ENCODE results near the gene NDUFAF2.
"Not testable (repeated sequence)": the region's sequence is repeated elsewhere in the genome, so short reads cannot be mapped to it uniquely, and the experiment has no call there.

NDUFAF2 gene

GRCh38 chr5:61028382-61028781 lies 83.4 kb downstream of the NDUFAF2 start:
- no peak for DNase-seq (ENCODE audit: extremely low spot score)
- CTCF ChIA-PET = no interaction called here

GRCh38 chr5:61029456-61030162 lies 84.6 kb downstream of the NDUFAF2 start:
- ChIA-PET POLR2A (no interaction called here), CTCF (no interaction called here)
- TF ChIP-seq, protein P1, sequence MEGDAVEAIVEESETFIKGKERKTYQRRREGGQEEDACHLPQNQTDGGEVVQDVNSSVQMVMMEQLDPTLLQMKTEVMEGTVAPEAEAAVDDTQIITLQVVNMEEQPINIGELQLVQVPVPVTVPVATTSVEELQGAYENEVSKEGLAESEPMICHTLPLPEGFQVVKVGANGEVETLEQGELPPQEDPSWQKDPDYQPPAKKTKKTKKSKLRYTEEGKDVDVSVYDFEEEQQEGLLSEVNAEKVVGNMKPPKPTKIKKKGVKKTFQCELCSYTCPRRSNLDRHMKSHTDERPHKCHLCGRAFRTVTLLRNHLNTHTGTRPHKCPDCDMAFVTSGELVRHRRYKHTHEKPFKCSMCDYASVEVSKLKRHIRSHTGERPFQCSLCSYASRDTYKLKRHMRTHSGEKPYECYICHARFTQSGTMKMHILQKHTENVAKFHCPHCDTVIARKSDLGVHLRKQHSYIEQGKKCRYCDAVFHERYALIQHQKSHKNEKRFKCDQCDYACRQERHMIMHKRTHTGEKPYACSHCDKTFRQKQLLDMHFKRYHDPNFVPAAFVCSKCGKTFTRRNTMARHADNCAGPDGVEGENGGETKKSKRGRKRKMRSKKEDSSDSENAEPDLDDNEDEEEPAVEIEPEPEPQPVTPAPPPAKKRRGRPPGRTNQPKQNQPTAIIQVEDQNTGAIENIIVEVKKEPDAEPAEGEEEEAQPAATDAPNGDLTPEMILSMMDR (IDR thresholded peaks at IDR 0.05; ENCODE audit: control extremely low read depth, extremely low read depth, low read depth, missing control alignments) = no peak
- no peak for DNase-seq (ENCODE audit: extremely low spot score)

More at GRCh38 chr5:61028382-61028781, 83.4 kb downstream of the NDUFAF2 start:
- TF ChIP-seq, protein P1 (IDR thresholded peaks at IDR 0.05; ENCODE audit: control extremely low read depth, extremely low read depth, low read depth, missing control alignments) = no peak
- POLR2A ChIA-PET = no interaction called here

DNA sequence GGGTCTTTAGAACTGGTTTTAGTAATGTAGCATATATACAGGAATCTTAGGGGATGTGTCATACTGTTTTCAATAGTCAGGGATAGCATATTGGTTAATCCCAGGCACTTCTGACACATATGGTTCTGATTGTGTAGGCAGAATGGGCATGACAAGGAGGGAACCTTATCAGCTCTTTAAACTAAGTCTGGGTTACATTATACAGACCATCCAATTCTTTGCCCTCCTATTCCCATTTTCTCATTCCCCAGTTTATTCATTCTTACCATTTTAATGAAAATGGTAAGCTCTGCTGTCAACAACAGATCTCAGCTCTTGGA lies 85.1 kb downstream of the NDUFAF2 start:
- CTCF ChIA-PET = no interaction called here
- DNase-seq (ENCODE audit: extremely low spot score) = no peak
- POLR2A ChIA-PET = no interaction called here
- TF ChIP-seq, protein P1 (IDR thresholded peaks at IDR 0.05; ENCODE audit: control extremely low read depth, extremely low read depth, low read depth, missing control alignments) = no peak

DNA sequence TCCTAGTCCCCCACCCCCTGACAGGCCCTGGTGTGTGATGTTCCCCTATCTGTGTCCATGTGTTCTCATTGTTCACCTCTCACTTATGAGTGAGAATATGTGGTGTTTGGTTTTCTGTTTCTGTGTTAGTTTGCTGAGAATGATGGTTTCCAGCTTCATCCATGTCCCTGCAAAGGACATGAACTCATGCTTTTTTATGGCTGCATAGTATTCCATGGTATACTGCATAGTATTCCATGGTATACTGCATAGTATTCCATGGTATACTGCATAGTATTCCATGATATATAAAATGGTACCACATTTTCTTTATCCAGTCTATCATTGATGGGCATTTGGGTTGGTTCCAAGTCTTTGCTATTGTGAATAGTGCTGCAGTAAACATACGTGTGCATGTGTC lies 86.3 kb downstream of the NDUFAF2 start:
- DNase-seq (ENCODE audit: extremely low spot score); CTCF ChIA-PET; POLR2A ChIA-PET: not testable (repeated sequence)

- DNase-seq (ENCODE audit: extremely low spot score) = no peak
- ChIA-PET CTCF (no interaction called here), POLR2A (no interaction called here)
- TF ChIP-seq, protein P1 (IDR thresholded peaks at IDR 0.05; ENCODE audit: control extremely low read depth, extremely low read depth, low read depth, missing control alignments) = no peak
Observed at GRCh38 chr5:61044545-61044944, 99.5 kb downstream of the NDUFAF2 start.

DNA sequence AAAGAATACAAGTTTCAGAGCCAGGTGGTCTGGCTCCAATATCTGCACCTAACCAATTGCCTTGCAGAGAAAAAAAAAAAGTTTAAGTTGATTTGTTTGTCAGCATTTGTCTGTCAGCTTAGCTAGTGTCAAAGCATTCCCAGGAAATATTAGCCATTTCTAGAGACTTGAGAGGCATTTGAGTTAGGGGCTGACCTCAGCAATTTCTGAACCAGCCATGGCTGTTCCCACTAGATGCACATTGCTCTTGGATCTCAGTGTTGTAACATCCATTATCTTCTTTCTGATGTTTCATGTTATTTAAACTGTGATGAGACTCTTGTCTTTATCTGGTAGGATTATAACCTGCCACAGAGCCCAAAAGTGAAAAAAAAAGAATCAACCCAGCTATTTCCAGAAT lies 102.3 kb downstream of the NDUFAF2 start:
- ChIA-PET POLR2A (no interaction called here), CTCF (no interaction called here)
- no peak for DNase-seq (ENCODE audit: extremely low spot score)
- TF ChIP-seq, protein P1 (IDR thresholded peaks at IDR 0.05; ENCODE audit: control extremely low read depth, extremely low read depth, low read depth, missing control alignments) = no peak

DNA sequence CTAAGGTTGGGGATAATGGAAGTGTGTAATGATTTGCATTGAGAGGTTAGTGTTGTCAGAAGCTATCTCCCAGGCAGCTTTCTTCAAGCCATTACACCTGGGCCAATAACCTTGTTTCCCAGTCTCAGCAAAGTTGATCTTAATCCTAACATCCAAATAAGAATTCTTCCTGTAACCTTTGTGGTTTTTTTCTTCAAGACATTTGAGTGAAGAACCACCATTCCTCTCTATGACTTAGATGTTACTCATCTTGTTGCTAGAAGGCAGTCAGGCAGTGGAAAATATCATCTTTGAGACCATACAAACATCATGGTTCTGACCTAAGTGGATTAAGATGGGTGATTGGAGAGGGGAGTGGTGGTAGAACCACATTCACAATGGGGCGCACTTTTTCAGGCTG lies 103.5 kb downstream of the NDUFAF2 start:
- TF ChIP-seq, protein P1 (IDR thresholded peaks at IDR 0.05; ENCODE audit: control extremely low read depth, extremely low read depth, low read depth, missing control alignments) = no peak
- ChIA-PET CTCF (no interaction called here), POLR2A (no interaction called here)
- DNase-seq (ENCODE audit: extremely low spot score) = no peak

All from GM10248 (cell line).